HG03097 (cell line): ENCODE data around the gene SMPX.

Experiments used
- ATAC-seq: cut with Tn5 transposase; IDR thresholded peaks from one replicate; pipeline ENCODE4 v1.9.1; 2021; ENCODE audit not compliant: unreplicated experiment, low FRiP score

Gene SMPX

DNA sequence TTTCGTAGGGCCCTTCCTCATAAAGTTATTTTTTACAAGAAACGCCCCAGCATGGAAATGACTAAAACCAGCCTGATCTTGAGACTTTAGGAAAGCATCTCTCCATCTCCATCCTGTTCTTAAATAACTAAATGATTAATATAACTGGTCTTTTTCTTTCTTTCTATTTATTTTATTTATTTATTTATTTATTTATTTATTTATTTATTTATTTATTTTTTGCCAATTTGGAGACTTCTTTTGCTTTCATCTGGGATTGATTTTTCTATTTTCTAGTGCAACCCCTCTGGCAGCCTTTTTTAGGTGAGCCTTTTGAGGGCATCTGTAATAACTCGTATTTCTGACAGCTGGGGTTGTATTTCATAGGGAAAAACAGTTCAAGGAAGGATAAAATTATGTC, 98.6 kb downstream of the SMPX start:
- no peak for ATAC-seq

DNA sequence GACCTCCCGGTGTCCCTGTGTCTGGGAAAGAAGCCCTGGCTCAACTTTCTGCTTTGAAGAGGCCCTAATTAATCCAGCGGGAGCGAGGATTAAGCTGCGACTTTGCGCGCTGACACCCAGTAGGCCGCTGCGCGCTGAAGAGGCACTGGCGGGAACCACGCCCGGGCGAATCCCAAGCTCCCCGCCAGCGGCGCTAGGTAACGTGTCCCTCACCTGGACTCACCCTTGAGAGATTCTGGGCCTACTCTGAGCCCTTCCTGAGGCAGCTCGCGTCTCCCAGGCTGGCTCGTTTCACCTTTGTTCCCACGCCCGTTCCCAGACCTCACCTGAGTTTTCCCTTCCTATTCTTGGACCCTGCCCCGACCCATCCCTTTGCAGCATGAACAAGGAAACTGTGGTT, 99.2 kb downstream of the SMPX start:
- no peak for ATAC-seq

DNA sequence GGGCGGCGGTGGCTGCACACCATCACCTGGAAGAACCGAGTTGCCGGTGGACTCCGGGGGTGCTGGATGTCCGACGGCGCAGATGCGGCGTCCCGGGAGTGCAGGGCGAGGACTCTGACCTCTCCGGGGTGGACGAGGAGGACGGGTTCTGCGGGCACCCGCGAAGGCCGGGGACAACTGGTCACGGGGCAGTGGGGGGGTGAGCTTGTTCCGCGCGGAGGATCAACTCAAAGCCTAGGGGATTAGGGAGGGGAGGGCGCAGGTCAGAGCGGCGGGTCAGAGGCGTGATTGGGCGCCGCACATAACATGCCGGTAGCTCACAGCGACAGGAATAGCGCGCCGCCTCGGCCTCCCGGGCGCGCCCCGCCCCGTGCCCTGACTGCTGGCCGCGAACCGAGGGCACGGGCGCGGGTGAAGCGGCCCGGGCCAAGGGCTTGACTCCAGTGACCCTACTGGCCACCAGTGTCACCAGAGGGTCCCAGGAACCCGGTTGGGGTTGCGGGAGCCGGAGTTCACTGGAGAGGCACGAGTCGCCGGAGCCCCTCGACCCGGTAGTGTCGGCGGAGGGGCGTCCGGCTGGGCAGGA, 99.7 kb downstream of the SMPX start, which contains the start of gene KLHL34:
Gene KLHL34 (minus strand): TSS at position 179 of the 586 bp plus-strand sequence. CDS start 542 bp downstream, outside the sequence.
- no peak for ATAC-seq

DNA sequence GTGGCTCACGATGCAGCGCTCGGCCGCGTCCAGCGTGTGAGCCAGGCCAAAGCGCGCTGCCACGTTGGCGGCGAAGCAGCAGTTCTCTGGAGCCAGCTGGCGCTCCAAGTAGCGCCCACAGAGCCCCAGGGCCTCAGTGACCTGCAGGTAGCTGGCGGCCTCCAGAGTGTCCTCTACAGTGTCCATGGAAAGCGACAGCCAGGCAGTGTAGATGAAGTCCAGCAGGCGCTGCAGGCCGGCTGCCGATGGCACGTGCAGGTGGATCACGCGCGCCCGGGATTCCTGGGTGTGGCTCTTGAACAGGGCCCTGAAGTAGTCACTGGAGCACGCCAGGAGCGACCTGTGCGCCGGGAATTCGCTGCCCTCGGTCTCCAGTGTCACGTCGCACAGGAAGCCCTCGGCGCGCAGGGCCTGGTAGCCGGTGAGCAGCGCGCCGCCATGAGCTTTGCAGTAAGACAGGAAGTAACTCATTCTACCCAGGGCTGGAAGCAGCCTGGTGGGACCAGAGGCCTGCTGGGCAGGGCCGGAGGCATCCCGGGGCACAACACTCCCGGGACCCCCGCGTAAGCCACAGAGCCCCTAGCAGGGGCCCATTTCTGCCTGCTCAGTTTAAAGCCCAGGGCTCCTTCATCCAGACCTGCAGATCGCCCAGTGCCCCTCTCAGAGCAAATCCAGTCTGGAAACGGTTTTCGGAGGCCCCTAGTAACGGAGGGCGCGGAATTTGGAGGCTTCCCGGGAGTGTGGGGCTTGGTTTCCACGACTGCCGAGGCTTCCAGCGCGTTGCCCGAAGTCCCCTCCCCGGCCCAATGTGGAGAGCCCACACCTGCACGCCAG, 100.4 kb downstream of the SMPX start:
- no peak for ATAC-seq

GRCh38 chrX:21656587-21657317, 101.2 kb downstream of the SMPX start:
- no peak for ATAC-seq
